ENCODE data around the gene ZSWIM3.

DNA sequence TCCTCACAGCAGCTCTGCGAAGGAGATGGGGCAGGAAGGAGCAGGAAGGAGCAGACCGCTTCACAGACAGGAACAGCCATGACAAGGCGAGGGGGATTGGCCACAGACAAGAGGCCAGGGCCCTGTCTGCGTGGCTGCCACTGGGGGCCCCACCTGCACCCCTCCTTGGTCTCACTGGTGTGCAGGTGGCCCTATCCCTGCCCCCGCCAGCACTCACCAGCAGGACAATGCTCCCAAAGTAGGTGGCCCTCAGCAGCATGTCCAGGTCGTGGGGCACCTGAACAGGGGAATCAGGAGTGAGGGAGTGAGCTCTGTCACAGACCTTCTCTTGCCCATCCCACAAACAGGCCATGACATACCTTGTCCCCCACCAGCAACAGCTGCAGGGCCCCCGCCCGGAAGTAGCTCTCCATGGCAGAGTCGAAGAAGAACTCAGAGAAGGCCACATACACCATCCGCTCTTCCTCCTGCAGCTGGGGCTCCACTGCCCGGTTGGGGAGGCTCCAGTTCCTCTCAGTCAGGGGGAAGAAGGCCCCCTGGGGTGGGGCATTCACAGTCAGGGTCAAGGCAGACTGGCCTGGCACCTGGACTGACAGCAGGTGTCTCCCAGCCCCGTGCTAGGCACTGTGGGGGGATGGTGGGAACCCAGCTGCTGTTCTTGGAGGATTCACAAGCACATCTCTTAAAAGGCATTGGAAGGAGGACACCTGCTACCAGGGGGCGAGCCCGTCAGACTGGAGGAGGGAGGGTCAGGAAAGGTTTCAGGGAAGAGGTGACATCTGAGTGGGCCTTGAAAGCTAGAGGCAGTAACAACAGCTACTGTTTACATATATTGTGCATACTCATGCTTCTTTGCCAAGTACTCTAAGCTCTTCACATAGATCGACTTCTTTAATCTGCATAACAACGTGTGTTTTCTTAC lies 47.4 kb downstream of the ZSWIM3 start:
- TF ChIP-seq, protein P1, sequence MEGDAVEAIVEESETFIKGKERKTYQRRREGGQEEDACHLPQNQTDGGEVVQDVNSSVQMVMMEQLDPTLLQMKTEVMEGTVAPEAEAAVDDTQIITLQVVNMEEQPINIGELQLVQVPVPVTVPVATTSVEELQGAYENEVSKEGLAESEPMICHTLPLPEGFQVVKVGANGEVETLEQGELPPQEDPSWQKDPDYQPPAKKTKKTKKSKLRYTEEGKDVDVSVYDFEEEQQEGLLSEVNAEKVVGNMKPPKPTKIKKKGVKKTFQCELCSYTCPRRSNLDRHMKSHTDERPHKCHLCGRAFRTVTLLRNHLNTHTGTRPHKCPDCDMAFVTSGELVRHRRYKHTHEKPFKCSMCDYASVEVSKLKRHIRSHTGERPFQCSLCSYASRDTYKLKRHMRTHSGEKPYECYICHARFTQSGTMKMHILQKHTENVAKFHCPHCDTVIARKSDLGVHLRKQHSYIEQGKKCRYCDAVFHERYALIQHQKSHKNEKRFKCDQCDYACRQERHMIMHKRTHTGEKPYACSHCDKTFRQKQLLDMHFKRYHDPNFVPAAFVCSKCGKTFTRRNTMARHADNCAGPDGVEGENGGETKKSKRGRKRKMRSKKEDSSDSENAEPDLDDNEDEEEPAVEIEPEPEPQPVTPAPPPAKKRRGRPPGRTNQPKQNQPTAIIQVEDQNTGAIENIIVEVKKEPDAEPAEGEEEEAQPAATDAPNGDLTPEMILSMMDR (IDR thresholded peaks at IDR 0.05; ENCODE audit: low read depth, low read length): no peak
- TF ChIP-seq EZH2phosphoT487 (IDR thresholded peaks at IDR 0.05; ENCODE audit: low read depth): no peak

Measured in OCI-LY3 (cell line).